Stomach (tissue), 4 donors: ENCODE results near the gene TTC39B.

Source experiments
- EP300 ChIP-seq: sonication (generic); formaldehyde crosslinking; IDR thresholded peaks from one replicate; pipeline ENCODE4 v1.6.1; 2017; ENCODE audit warnings: antibody characterized with exemption
- TF ChIP-seq, protein P1 (sequence below), 7 experiments: fragments of 450-650 bp in 4 of 7; fragments of 200-600 bp in 3 of 7; sonication (generic) in 3 of 7; IDR thresholded peaks; one replicate each; pipeline ENCODE4 v1.5.1; 2016 to 2019; ENCODE audit warnings: antibody characterized with exemption in 7 of 7, control low read depth in 2 of 7, mild to moderate bottlenecking in 1 of 7

DNA sequence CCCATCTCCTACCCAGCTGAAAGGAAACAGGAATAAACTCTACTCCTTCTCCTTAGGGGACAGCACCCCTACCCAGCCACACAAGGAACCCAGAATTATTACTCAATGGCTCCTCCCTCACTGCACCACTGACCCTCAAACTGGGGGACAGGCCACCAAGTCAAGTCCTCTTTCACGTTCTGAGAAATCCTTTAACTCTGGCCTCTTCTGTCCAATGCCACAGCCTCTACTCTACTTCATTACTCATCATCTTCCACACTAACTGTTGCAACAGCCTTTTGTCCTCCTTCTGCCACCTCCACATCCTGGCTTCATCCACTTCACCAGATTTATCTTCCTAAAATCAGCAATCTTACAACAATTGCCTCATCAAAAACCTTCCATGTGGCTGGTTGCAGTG lies 6.8 kb downstream of the TTC39B start:
- TF ChIP-seq, protein P1, sequence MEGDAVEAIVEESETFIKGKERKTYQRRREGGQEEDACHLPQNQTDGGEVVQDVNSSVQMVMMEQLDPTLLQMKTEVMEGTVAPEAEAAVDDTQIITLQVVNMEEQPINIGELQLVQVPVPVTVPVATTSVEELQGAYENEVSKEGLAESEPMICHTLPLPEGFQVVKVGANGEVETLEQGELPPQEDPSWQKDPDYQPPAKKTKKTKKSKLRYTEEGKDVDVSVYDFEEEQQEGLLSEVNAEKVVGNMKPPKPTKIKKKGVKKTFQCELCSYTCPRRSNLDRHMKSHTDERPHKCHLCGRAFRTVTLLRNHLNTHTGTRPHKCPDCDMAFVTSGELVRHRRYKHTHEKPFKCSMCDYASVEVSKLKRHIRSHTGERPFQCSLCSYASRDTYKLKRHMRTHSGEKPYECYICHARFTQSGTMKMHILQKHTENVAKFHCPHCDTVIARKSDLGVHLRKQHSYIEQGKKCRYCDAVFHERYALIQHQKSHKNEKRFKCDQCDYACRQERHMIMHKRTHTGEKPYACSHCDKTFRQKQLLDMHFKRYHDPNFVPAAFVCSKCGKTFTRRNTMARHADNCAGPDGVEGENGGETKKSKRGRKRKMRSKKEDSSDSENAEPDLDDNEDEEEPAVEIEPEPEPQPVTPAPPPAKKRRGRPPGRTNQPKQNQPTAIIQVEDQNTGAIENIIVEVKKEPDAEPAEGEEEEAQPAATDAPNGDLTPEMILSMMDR (IDR thresholded peaks at IDR 0.05), result no peak
- no peak for TF ChIP-seq EP300
